NCI-H1930 (cell line): Measurements from ENCODE around the gene SLC2A4.

Experiments used
- DNase-seq, 2 experiments: peaks; one replicate each; lab custom pipeline; 2025; lab: John Stamatoyannopoulos, UW

The SLC2A4 gene

DNA sequence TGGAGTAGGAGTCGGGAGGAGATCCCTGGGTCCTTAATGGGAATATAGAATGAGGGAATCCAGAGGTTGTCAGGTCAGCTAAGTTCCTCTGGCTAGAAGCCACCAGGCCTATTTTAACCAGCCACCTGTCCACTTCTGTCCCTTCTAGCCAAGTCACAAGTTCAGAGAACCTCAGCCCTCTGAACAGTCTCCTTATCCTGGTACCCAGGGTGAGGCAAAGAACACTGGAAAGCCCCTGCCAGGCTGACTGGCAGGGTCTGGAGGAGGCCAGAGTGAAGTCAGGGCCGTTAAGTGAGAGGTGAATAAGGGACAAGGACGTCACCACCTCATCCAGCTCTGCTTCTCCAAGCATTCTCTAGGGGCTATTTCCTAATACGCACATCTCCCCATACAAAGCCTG lies 32.7 kb upstream of the SLC2A4 start:
- DNase-seq = no peak

DNA sequence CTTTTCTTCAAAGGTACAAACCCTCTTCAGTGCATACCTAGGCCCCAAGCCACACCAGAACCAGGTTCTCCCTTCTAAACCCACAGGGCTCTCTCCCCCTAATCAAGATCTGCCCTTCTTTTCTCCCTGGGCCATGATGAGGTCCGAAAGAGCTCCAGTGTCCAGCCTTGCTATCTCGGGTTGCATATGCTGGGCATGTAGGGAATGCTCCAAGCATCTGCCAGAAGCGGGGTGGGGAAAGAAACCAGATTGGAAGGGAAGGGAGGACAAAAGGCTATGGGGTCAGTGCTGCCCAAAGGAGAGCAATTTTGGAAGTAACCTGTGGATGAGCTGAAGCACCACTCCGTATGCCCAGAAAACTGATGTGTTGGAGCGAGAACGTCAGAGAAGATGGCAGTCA lies 32.3 kb upstream of the SLC2A4 start:
- DNase-seq = no peak

DNA sequence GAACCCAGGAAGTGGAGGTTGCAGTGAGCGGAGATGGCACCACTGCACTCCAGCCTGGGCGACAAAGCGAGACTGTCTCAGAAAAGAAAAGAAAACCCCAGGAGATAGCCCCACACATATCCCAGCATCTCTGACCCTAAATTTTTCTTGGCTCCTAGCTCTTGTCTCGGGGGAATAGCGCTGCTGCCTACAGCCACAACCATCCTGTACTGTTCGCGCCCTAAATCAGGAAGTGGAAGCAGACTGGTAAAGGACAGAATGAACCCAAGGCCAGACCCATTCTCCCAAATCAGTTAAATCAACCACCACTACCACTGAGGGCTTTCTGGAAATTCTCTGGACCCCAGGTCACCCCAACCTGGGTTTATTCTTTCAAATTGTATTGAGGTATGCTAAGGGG lies 31.7 kb upstream of the SLC2A4 start:
- DNase-seq = no peak

DNA sequence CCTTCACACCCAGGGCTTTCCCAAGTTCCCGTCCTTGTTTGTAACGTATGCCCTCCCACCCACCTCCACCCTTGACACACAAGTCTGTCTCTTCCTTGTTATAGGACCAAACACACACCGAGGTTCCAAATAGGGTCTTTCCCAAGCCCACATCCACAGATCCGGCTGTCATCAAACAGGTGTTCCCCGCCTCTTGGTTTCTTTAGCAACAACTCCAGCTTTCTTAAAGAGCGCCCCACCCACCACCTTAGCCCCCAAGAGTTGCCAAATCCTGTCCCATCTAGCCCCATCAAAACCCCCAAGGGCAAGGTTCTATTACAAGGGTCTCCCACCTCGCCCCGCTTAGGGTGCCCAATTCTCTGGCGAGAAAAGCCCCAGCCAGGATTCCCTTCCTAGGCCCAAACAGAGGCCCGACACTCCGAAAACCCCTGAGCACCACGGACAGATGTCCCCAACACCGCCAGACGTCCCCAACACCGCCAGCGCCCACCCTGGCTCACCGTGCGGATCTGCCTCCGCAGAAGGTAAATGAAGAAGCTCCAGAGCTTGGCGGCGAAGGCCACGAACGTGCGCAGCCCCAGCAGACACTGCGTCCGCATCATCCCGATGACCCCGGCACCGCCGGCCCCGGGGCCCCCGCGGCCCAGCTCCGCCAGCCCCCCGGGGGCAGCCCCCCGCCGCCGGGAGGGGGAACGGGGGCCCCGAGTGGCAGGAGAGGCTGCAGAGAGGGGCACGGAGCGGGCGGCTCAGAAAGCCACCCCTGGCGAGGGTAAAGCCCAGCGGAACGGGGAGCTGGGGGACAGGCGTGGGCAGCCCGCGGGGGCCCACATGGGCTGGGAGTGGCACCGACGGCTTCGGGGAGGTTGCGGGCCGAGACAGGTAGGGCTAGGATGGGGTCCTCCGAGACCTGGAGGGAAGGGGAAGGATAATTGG lies 30.6 kb upstream of the SLC2A4 start:
- no peak for DNase-seq

DNA sequence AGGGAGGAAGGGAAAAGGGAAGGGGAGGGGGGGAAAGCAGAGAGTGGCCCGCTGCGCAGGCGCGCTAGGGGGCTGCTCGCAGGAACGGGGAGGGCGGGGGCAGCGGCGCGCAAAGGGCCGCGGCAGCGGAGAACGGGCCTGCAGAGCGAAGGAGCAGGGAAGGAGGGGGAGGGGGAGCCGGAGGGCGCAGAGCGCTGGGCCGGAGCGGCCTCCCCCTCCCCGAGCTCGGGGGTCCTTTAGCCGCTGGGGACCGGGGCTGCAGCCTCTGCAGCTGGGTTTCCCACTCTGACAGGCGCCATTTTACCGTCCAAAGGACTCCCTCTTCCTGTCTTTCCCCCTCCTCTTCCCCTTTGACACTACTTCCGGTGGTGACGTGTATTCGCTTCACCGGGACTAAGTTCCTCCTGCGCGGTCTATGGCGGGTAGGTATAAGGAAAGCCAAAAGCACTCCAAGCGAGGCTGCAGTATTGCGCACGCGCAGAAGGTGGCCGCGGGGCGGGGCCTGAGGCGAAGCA lies 29.8 kb upstream of the SLC2A4 start, which contains the start of gene CTDNEP1:
CTDNEP1 (minus strand) TSS at position 74 of the 515 bp plus-strand sequence. CDS start 438 bp downstream, outside the sequence.
- DNase-seq = peak; percentile 97 to 98

DNA sequence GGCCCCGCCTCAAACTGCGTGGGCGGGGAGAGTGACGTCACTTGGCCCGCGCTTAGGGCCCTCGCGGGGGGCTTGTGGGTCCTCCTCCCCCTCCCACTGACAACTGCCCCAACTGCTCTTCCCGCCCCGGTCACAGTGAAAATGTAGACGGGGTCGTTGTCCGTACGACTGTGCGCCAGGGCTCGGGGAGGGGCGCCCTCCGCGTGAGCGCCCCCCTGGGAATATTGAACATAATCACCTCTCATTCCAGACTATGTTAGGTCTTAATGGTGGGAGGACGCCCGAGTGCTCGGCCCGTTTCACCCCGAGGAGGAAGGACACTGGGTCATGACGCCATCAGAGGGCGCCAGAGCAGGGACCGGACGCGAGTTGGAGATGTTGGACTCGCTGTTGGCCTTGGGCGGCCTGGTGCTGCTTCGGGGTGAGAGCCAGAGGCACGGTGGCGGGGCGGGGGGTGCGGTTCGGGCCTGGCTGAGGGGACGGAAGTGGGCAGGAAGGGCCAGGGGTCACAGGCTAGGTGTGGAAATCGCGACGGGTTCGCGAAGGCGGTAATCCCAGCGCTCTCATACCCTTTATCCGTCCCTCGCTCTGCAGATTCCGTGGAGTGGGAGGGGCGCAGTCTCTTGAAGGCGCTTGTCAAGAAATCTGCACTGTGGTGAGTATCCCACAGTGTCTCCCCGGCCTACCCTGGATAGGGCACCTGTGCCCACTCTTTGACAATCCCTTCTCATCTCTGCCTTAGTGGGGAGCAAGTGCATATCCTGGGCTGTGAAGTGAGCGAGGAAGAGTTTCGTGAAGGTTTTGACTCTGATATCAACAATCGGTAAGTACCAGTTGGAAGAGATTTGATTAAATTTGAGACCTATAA lies 29.1 kb upstream of the SLC2A4 start, which contains the start of gene ELP5:
ELP5 (plus strand) TSS at position 40 of the 868 bp plus-strand sequence; CDS start at position 376, 336 bp downstream.
- DNase-seq = peak; percentile 88 to 93

DNA sequence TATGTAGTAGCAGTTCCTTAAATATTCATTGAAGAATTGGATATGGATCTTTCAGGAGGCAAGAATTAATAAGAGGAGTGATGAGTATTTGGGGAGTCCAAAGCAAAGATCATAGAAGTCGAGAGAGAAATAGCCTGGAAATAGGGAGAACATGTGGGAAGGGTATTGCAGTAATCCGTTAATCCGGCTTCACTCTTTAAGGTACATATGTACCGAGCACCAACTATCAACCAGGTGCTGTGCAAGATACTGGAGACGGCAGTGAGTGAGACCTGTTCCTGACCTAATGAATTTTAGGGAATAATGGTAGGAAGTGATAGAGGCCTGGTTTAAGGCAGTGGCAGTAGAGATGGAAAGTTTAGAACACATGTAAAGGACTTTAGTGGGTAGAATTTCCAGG lies 28.4 kb upstream of the SLC2A4 start:
- no peak for DNase-seq

DNA sequence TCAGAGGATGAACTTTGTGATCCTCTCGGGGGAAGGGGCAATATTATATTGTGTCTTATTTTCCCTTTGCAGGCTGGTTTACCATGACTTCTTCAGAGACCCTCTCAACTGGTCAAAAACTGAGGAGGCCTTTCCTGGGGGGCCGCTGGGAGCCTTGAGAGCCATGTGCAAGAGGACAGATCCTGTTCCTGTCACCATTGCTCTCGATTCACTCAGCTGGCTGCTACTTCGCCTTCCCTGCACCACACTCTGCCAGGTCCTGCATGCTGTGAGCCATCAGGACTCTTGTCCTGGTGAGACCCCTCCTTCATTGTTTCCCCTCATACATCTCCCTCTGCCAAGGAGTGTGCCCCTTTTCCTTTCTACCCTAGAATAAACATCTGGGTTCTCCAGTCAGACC lies 27.0 kb upstream of the SLC2A4 start:
- no peak for DNase-seq

DNA sequence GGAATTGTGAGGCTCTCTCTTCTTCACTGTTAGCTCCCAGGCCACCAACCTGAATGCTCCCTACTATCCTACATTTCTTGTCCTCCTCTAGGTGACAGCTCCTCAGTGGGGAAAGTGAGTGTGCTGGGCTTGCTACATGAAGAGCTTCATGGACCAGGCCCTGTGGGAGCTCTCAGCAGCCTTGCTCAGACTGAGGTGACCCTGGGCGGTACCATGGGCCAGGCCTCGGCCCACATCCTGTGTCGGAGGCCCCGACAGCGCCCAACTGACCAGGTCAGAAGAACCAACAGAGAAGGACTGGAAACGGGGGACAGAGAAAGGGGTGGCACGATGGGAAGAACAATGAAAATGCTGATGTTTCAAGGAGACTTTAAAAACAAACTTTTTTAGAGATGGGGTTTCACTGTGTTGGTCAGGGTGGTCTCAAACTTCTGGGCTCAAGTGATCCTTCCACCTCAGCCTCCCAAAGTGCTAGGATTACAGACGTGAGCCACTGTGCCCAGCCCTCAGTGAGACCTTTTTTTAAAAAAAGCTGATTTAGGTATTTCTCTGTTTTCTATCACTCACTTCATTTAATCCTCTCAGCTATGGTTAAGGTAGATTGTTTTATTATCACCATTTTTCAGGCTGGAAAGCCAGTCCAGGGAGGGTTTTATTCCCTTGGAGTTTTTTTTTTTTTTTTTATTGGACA lies 24.6 kb upstream of the SLC2A4 start:
- no peak for DNase-seq

DNA sequence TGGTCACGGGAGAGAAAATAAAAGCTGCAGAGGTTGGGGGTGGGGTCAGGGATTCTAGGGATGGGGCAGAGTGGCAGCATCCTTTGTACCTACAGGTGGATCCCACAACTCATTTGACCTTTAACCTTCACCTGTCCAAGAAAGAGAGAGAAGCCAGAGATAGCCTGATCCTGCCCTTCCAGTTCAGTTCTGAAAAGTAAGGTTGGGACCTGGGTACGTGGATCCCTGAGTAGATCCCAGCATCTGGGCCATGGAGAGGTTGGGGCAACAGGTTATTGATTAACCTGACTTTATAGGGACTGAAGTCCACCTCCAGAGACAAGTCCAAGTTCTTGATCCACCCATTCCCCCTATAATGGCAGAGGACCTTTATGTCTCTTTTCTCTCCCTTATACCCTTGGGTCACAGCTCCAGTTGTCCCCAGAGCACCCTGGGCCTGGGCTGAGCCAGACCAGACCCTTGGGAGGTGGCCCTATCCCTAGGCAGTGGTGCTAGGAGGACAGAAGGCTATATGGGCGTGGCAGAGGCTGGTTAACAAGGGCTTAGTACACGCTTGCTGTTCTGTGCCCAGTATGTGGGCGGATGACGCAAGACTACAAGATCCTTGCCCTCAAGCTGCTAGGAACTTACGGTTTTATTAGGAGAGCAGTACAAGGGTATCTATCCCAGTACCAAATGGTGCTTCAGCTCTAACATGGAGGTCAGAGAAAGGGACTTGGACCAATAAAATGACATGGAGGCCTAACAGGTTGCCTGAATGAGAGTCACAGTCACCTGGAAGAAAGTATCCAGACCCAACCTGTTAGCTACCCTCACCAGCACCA lies 22.6 kb upstream of the SLC2A4 start:
- DNase-seq = no peak

DNA sequence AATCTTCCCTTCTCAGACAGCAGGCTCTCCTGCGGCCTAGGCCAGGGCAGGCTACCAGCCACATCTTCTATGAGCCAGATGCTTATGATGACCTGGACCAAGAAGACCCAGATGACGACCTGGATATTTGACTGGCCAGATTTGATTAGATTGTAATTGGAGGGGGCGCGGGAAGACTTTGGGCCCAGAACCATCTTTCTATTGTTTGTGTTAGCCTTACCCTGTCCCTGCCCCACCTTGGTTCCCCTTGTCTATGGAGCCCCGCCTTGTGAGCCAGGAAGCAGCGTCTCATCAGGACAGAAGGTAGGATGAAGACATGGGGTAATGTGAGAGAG lies 22.0 kb upstream of the SLC2A4 start:
- DNase-seq = no peak

DNA sequence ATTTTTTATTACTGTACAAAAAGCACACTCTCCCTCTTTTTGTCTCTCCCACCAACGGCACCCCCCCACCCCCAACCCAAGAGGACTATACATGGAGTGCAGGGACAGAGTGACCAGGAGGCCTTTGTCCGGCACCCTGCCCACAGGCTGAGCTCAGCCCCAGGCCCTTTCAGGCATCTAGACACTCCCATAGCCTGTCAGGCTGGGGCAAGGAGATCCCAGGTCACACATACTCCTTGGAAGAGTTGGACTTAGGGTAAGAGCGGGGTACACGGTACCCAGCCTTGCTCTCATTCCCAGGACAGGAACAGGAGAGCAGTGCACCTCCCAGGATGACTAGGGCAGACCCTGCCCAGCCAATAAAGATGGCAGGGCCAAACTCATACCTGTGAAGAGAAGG lies 21.4 kb upstream of the SLC2A4 start:
- DNase-seq = no peak

DNA sequence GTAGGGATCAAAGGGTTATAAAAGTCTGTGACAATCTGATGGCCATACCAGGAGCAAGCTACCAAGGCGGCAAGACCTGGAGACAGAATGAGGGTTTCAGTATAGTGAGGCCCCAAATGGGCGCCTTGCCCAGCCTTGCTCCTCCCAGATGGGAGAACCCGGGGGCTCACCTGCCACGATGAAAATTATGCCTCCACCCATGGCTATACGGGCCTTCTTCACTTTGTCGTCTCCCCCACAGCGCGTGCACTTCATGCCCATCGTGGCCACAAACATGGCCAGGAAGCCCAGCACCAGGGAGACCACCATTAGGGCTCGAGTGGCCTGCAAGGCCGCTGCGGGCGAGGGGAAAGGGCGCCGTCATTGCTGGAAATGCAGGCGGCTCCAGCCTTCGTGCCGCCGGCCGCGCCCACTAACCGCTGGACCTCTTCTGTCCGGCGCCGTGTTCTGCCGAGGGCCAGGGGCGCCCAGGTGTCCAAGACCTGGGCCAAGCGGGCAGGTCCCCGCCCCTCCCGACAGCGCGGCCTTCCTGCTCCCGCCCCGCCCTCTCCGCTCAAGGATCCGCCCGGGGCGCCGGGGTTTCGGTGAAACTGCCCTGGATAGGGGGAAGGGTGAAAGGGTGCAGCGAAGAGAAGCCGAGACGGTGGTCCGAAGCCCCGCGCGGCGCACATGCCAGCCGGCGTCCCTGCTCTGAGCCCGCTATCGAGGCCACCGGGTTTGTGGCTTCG lies 20.7 kb upstream of the SLC2A4 start:
- no peak for DNase-seq

DNA sequence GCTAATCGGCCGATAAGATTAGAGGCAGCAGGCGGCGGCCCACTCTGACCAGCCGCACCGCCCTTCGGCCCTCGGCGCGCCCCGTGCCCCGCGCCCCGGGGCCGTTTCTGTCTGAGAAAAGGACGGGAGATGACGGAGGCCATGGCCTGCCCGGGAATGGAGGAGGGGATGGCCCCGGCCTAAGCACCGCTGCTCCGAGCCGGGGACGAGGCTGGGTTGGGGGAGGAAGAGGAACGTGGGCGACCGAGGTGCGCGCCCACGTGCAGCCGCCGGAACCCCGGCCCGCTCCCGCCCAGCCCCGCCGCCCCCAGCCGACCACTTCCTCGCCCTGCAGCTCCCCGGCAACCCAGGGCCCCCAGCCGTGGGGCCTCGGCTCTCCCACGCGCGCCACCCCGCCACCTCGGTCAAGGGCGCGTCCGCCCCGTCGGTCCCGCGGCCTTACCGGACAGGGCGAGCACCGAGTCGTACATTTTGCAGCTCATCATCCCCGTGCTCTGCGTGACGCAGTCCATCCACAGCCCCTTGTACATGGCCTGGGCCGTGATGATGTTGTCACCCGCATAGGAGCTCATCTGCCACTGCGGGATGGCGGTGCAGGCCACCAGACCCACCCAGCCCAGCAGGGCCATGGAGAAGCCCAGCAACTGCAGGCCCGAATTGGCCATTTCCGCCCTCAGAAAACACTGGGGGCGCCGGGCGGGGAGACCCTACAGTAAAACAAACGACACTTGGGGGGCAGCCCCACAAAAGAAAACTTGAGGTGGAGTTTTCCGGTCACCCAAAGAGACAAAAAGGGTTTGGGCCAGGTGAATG lies 19.9 kb upstream of the SLC2A4 start:
- no peak for DNase-seq

DNA sequence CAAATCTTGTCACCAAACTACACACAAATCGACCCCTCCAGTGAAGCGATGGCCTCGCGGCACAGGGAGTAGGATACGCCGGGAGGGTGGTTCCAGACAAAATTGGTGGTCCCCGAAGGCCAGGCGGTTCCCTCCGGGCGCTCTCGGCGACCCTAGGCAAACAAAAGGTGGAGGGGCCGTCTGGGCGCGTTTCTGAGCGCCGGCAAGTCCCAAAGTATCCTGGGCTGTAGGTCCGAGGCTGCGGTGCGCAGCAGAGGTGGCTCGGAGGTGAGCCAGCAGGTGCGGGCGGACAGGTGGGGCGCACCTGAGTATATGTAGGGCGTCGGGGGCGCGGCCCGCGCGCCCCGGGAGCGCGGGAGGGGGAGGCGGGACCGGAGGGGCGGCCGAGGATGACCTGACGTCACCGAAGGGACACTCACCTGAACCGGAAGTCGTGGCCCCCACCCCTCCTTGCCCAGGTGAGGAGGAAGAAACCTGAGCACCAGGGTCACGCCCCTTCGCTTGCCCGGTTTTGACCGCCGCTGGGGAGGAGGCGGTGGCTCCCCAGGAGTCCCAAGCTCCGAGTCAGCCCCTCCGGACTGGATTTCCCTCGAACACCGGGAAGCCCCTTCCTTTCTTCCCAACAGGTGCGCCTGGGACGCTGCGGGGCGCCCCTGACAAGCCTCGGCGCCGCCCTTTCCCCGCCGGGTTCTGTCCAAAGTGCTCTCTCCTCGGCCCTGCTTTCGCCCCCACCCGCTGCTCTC lies 19.2 kb upstream of the SLC2A4 start, which contains the start of gene CLDN7:
CLDN7 (minus strand) TSS at position 287 of the 743 bp plus-strand sequence. CDS start 435 bp downstream, outside the sequence.
- DNase-seq = peak; percentile 57 to 64

DNA sequence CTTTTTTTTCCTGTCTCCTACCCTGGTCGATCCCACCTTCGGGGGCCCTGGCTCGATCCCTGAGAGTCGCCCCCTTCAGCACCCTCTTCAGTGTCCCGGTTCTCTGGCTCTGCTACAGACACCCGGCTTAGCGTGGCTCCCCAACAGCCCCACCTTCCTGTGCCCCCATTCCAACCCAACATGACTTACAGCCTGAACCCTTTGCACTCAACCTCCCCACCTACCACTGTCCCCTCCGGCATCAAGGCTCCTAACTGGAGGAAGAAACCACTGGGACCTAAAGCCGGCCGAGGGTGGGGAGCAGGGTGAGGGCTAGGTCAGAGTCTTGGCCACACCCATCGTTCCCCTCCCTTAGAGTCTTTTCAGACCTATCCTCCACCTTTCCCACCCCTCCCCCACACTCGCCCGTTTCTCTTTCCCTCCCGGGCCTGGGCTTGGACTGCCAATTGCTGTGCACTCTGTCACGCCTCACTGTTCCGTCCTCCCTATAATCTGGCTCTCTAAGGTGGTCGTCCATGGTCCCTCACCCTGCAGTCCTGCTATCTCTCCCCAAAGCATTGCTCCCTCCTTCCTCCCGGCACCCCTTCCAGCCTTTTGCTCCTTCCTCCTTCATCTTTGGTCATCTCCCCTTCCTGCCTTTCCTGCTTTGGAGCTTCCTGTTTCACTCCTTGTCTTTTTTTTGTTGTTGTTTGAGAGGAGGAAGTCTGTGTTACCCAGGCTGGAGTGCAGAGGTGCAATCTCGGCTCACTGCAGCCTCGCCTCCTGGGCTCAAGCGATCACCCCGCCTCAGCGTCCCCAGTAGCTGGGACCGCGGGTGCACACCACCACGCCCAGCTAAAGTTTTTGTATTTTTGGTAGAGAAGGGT lies 18.4 kb upstream of the SLC2A4 start:
- no peak for DNase-seq

DNA sequence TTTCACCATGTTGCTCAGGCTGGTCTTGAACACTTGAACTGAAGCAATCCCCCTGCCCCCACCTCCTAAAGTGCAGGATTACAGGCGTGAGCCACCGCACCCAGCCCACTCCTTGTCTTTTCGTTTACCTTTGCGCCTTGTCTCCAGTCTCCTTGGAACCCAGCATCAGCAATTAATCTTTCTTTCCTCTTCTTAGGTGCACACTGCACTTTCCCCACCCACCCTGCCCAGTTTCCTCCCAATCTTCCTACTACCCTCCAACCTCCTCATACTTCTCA lies 17.8 kb upstream of the SLC2A4 start:
- DNase-seq = no peak

DNA sequence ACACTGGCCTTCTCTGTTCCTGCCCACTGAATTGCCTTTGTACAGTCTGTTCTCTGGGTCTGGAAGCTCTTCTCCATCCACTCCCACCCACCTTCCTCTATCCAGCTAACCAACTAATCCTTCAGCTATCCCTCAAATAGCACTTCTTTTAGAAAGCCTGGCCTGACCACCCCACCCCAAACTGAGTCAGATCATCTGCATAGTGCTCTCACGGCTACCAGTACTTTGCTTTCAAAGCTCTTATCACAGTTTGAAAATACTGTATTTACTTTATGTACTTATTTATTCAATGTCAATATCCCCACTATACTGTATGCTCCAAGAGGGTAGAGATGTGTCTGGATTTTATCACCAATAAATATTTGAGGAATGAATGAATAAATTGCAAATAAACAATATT lies 14.7 kb upstream of the SLC2A4 start:
- DNase-seq = no peak
